ENCODE data around the gene F12.
"Not testable (repeated sequence)": the region's sequence is repeated elsewhere in the genome, so short reads cannot be mapped to it uniquely, and the experiment has no call there.

The F12 gene

DNA sequence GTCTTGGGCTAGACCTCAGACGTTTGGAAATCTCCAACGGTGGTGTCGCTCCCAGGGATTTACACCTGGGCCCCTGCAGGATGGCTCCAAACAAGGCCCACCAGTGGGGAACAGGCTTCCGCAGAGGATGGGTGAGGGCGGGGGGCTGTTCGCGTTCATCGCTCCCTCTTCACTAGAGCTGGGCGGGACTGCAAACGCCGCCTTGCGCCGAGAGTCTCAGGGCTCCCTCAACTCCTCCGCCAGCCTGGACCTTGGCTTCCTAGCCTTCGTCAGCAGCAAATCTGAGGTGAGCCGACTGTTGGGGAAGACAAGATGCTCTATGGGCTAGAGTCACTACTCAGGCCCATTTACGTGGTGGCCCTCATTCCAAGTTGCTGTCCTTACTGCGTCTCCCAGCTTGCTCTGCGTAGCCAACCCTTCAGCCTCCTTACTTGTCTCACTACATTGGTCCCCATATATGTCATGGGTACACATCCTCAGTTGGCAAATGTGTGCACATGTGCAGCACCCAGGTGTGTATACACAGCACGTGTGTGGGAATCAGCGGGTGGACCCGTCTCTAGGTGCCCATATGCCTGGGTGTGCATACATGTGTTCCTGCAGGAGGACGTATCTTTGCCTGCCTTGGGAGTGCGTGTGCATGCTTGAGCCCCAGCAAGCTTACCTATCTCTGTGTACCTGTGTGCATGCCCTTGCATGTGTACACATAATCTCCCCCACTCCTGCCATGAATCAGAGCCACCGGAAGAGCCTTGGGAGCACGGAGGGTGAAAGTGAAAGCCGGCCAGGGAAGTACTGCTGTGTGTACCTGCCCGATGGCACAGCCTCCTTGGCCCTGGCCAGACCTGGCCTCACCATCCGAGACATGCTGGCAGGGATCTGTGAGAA is 41.1 kb downstream of the F12 start:
- no peak for DNase-seq

DNA sequence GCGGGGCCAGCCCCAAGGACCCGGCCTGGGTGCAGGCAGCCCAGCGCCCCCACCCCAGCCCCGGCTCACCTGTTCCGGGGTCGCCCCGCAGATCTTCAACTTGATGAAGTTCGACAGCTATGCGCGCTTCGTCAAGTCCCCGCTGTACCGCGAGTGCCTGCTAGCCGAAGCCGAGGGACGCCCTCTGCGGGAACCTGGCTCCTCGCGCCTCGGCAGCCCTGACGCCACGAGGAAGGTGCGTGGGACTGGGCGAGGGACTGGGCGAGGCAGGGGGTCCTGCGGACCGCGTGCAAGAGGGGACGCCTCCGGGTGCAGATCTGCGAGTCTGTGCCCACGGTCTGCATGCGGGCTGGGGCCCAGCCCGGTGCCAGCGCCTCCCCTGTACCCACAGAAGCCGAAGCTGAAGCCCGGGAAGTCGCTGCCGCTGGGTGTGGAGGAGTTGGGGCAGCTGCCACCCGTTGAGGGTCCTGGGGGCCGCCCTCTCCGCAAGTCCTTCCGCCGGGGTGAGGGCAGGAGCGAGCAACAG is 42.0 kb downstream of the F12 start:
- DNase-seq: no peak

DNA sequence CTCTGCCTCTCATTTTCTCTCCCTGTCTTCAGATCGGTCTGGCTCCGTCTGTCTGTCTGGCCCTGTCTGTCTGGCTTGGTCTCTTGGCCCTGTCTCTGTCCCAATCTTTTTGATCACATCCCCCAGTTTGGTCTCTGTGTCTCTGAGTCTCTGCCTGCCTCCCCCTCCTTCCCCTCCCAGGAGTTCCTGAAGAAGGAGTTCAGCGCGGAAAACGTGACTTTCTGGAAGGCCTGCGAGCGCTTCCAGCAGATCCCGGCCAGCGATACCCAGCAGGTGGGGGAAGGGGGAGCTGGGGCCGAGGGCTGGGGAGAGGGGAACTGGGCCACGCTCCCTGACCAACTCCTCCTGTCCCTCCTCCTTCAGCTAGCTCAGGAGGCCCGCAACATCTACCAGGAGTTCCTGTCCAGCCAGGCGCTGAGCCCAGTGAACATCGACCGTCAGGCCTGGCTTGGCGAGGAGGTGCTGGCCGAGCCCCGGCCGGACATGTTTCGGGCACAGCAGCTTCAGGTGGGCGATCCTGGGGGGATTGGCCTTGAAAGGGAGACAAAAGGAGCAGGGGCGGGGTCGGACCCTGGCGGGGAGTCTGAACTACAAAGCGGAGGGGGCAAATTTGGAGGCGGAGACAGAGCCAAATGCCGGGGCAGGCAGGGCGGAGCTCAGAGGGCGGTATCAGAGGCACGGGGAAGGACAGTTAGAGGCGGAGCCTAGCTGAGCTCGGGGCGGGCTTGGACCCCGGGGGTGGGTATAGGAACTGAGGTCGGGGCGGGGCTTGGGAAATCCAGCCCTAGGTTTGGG is 42.6 kb downstream of the F12 start:
- DNase-seq: no peak

DNA sequence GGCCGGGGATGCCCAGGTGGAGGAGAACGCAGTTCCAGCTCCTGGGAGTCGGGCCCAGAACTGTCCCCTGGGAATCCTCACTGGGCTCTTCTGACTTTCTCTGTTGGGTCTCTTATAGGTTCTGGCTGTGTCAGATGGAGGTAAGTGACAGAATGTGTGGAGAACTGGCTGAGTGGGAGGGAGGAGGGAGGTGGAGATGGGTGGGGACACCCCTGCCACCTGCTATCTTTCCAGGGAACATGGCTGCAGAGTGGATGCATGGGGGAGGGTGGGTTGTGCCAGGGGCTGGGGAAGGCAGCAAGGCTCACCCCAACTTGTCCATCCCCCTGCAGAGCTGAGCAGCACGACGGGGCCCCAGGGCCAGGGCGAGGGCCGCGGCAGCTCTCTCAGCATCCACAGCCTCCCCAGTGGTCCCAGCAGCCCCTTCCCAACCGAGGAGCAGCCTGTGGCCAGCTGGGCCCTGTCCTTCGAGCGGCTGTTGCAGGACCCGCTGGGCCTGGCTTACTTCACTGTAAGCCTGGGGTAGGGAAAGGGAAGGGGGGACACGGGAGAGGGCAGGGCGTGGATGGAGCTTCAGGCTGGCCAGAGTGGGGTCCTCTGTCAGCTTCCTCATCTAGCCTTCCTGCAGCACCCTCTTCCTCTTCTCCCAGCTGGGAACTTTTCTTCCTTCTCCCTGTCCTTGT is 43.4 kb downstream of the F12 start:
- no peak for DNase-seq

DNA sequence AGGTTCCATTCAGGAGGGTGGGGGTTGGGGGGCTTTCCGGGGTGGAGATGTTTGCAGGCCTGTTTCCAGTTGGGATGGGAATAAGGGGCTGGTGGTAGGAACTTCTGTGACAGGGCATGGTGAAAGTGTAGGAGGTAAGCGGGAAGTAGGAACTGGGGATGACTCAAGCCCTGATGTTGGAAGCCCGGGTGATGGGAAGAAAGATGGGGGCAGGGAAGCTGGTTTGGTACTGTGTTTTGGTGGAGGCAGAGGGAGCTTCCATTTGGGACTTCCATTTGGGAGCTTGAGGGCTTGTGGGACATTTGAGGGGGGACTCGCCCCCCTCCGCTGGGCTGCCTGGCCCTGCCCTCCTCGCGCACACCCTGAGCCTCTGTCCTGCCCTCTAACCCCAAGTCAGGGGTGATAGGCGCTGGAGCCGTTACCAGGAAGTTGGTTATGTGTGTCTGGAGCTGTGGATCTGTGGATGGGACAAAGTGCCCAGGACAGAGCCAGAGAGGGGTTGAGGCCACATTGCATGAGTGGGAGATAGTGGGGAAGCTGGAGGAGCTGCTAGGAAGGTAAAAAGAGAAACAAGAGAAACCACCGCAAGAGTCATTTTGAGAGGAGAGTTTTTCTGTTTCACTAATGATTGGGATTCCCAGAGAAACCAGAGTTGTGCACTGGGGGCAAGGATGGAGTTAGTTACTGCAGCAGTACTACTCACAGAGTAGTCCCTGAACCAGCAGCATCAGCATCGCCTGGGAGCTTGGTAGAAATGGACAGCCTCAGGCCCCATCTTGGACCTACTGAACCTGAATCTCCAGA is 45.0 kb downstream of the F12 start:
- DNase-seq: no peak

DNA sequence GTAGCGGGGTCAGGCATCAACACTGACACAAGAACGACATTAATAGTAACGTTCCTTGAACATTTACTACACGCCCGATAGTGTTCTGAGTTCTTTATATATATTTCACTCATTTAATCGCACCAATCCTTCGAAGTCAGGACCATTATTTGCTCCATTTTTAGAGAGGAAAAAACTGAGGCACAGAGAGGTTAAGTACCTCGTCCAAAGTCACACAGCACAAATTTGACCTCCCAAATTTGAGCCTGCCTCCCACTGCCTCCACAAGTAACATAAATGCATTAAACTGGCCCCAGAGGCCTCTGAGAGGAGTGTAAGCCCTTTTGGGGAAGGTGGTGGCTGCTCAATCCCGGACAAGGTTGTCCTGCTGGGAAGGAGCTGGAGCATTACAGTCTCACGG is 45.8 kb downstream of the F12 start:
- DNase-seq: no peak

DNA sequence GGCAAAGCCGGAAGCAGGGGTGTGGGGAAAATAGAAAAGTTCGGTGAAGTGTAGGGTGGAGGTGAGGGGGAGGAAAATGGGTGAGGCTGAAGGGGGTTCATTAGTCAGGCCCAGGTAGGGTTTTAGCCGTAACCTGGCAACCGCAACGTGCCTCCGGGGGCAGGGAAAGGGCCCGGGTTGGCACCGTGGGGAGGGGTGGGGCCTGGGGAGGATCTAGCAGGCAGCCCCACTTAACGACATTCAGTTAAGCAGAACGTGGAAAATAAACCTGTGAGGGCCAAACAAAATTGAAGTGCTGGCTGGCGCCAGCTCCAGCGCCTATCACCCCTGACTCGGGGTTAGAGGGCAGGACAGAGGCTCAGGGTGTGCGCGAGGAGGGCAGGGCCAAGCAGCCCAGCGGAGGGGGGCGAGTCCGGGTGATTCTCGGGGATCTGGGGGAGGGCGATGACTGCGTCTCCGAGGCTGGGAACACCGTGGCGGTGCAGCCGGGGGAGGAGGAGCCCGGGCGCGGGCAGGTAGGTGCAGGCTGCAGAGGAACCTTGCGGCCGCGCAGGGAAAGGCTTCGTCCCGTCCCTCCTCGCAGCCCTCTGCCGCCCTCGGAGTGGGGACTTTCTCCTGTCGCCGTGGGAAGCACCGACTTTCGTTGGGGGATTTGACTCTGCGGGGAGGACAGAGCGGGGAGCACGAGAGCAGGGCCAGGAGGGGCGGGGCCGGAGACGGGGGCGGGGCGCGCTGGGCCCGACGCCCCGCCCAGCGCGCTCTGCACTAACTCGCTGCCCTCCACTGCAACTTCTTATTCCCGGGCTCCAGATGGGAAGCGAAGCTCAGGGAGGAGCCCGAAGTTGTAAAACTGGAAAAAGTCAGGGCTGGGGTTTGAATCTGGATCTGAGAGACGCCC is 46.5 kb downstream of the F12 start:
- DNase-seq: no peak

DNA sequence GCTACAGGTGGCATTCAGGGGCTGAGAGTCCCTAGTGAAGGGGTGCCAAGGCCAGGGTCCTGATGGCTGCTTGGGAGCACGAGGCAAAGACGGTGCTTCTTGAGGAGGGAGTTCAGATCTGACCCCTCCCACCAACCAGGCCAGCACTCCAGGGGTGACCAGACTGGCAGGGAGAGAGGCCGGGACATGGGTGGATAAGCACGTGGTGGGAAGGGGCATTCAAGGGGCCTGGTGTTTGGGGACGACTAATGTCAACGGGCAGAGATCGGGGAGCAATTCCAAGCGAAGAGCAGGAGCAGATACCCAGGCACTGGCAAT is 47.1 kb downstream of the F12 start:
- no peak for DNase-seq

DNA sequence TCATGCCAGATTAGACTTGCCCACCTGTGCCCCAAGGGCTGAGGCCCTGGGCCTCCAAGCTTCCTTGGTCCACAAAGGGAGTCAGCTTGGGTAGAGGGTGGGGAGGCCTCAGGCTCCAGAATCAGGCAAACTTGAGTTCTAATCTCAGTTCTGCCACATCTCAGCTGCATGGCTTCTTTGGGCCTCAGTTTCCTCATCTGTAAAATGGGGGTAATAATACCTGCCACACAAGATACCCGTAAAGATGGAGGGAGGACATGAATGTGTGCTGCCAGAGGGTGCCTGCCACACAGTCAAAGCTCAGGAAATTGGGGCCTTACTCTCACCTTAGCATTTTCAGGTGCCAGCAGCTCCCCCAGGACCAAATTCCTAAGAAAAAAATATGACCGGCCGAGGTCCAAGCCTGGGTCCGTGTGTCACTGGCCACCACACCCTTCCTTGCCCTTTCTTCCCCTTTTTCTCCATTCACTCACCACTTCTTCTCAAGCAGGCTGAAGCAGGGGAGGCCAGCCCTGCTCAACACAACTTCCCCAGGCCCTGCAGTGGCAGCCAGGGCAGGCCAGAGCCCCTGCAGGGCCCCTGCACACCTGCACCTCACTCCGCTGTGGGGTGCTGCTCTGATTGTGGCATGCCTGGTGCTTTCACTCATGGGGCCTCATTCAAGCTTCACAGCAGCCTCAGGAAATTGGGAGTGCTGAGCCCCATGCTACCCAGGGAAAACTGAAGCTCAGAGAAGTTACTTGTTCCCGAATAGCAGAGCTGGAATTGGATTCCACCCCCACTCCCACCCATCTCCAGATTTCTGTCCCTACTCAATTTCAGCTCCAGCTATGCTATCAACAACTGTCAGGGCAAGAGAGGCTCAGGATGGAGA is 47.7 kb downstream of the F12 start:
- DNase-seq: no peak

DNA sequence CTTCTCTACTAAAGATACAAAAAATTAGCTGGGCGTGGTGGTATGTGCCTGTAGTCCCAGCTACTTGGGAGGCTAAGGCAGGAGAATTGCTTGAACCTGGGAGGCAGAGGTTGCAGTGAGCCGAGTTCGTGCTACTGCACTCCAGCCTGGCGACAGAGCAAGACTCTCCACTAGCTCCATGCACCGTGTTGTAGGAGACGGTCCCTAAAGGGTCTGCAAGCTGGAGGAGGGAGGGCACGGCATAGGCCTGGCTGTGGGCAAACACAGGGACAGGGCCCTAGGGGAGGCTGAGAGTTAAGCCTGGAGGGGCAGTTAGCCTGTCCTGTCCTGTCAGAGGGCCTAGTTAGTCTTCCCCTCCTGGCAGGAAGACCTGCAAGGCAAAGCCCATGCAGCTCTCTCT is 48.6 kb downstream of the F12 start:
- not testable (repeated sequence) for DNase-seq

DNA sequence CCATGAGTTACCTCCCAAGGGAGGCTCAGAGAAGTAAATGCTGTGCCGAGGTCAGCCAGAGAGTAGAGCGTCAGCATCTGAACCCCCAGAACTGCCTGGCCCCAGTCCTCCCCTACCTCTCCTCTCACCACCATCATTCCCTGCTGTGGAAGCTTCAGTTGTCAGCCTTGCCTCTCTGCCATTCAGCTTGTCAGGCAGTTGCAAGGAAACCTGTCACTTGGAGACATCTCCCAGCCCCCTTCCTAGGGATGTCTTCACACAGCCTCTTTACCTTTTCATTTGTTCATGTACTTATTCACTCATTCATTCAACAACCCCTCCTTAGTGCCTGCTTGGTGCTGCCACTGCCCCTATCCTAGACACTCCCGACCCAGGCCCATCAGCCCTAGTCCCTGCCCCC is 49.5 kb downstream of the F12 start:
- no peak for DNase-seq

DNA sequence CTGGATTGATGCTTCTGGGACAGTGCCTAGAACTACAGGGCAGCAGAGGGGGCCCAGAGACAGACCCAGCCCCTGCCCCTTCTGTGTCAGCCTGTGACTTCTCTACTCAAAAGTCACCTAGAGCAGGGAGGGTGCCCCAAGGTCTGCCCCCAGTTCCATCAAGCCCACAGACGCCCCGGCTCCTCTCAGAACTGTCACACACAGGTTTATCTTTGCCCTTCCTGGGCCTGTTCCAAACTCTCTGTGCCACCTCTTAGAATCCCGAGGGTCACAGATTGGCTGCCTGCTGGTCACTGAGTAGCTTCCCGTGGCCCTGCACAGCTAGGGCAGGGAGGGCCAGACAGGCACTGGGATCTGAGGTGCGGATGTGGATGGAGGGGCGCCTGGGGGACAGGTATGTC is 49.9 kb downstream of the F12 start:
- no peak for DNase-seq

DNA sequence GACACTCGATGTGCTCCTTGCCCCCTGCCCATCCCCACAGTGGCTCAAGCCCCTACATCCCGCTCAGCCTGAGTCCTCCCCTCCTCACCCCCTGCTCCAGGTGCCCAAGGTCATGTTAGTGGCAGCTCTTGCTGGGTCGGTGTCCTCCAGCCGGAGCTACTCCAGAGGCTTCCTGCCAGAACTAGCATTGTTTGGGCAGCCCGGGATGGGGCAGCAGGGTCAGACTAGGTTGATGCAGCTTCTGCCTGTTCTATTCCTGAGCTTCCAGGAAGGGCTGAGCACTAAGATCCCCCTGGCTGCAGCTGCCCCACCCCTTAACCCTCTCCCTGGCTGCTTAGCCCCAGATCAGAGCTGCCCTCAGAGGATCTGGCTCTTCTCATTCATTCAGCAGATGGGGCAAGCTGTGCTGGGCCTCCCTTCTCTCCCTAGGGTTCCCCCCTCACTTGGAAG is 51.0 kb downstream of the F12 start:
- DNase-seq: no peak

DNA sequence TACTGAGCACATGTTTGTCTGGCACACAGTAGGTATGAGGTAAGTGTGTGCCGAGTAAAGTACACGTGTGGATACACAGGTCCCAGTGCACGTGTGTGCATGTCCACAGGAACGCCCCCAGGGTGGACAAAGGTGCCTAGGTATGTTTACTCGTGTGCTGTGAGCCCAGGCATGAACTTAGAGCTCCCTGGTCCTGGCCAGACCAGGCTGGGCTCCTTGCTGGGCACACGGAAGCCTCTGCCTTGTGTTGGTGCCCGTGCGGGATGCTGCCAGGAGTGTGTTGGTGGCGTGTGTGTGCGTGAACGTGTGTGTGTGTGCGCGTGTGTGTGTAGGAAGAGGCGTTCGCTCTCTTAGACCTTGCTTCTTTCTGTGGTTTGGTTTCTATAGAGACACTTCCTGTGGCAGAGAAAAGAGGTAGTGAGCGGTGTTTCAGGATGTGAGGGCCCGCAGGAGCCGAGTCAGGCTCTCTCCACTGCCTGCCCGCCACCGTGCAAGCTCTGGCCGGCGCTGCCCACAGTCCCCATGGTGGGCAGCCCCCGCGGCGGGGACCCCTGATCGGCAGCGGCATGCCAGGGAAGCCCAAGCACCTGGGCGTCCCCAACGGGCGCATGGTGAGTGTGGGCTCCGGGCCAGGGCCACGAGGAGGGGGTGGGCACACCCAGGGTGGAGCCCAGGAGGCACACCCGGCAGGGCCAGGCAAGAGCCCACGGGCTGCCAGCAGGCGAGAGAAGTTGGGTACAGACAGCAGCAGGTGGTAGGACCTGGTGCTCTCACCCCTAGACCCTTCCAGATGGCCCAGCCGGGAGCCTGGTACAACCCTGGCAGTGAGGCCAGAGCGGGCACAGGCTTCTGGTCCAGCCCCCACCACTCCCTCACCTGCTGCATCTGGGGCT is 51.7 kb downstream of the F12 start, which contains the start of gene RGS14:
Gene RGS14 (plus strand): TSS at position 466 of the 893 bp plus-strand sequence. CDS start 101 bp downstream, at position 567.
- no peak for DNase-seq

DNA sequence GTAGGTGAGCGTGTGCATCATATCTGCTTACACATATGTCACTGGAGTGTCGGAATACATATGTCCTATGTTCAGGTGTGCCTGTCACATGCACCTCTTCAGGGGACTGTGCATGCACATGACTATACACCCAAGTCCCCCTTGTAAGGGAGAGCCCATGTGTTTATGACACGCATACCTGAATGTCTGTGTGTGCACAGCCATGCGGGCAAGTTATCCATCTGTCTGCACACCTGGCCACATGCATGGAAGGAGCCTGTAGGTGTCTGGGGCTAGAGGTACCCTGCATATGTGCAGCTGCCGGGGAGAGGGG is 52.3 kb downstream of the F12 start:
- DNase-seq: no peak

DNA sequence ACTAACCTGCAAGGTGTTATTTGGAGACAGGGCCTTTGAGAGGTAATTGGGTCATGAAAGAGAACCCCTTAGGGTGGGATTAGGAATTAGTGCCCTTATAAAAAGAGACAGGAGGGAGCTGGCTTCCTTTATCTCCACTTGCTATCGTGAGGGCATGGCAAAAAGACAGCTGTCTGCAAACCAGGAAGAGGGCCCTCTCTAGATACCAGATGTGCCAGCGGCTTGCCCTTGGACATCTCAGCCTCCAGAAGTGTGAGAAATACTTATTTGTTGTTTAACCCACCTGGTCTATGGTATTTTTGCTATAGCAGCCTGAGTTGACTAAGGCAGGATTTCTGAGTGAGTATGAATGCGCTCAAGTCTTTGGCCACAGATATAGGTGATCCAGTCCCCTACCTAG is 52.6 kb downstream of the F12 start:
- DNase-seq: no peak

DNA sequence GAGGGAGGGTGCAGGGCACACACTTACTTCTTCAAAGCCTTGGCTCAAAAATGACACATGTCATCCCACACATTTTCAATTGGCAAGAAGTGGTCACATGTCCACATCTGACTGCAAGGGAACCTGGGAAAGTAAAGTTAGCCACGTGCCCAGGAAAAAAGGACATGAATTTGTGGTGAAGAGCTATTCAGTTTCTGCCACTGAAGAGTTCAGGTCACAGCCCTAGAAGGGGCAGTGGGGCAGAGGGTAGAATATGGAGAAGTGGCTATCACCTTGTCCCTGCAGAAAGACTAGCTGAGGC is 53.5 kb downstream of the F12 start:
- DNase-seq: no peak

DNA sequence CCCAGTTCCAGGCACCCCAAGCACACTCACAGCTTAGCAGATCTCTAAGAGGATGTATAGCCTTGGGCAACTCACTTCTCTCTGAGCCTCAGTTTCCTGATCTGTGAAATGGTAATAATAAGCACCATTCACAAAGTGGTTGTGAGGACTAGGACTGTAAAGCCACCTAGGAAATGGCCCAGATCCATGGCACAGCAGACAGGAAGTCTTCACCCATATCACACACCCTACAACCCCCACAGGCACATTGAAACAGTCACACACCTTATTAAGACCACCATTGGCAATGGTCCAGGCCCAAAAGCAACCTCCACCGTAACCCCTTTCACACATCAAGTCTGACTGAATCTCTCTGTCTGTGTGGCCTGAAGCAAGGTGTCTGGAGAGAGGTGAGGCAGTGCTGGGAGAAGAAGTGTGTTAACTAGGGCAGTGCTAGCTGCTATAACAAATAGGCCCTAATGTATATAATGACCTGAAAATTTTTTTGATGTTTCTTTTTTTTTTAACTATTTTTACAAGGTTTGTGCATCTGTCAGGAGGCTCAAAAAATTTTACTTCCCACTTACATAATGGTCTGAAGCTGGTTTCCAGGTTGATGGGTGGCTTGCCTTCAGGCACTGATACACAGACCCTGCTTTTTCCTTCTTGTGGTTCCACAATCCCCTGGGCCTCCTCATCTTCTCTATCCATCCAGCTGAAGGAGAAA is 54.0 kb downstream of the F12 start:
- DNase-seq: no peak

DNA sequence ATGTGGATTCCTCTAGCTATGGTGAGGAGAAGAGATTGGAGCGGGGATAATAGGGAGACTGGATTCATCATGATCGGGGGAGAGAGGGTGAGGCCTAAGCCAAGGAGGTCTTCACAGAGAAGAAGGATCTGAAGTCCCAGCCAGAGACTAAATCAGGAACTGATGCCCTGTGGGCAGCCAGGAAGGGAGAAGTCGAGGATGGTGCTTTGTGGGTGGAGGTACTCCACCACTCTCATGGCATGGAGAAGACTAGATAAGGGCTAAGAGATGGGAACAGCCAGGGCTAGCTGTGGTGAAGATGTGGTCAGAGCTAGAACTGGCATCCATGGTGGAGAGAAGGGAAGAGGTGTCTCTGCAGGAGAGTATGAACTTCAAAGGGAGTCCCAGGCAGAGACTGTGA is 54.7 kb downstream of the F12 start:
- no peak for DNase-seq

Measured in SHP77 (cell line).